NCI-H446 (cell line): ENCODE data around the gene ADK.
"Not testable (repeated sequence)": the region's sequence is repeated elsewhere in the genome, so short reads cannot be mapped to it uniquely, and the experiment has no call there.

Source experiments
- DNase-seq, 2 experiments: peaks; one replicate each; lab custom pipeline; 2025; lab: John Stamatoyannopoulos, UW

ADK gene

GRCh38 chr10:74490551-74490950, 339.5 kb downstream of the ADK start:
- DNase-seq = no peak

GRCh38 chr10:74491014-74491413, 340.0 kb downstream of the ADK start:
- no peak for DNase-seq

- DNase-seq = not testable (repeated sequence)
Measured at GRCh38 chr10:74496276-74496675, 345.3 kb downstream of the ADK start.

GRCh38 chr10:74498664-74499063, 347.6 kb downstream of the ADK start:
- DNase-seq = not testable (repeated sequence)

- no peak for DNase-seq
Measured at GRCh38 chr10:74500026-74500704, 349.1 kb downstream of the ADK start.

GRCh38 chr10:74500816-74501215, 349.8 kb downstream of the ADK start:
- DNase-seq = no peak

- DNase-seq = no peak
Measured at GRCh38 chr10:74502963-74503608, 352.1 kb downstream of the ADK start.

GRCh38 chr10:74507951-74508350, 356.9 kb downstream of the ADK start:
- no peak for DNase-seq

GRCh38 chr10:74510594-74510993, 359.6 kb downstream of the ADK start:
- DNase-seq = no peak

GRCh38 chr10:74511051-74511450, 360.0 kb downstream of the ADK start:
- no peak for DNase-seq

- DNase-seq = no peak
Measured at GRCh38 chr10:74514322-74514721, 363.3 kb downstream of the ADK start.

GRCh38 chr10:74518061-74518460, 367.0 kb downstream of the ADK start:
- DNase-seq = no peak

GRCh38 chr10:74521526-74521925, 370.5 kb downstream of the ADK start:
- DNase-seq = no peak

- no peak for DNase-seq
Measured at GRCh38 chr10:74523199-74523598, 372.2 kb downstream of the ADK start.

- DNase-seq = no peak
Measured at GRCh38 chr10:74525885-74526284, 374.9 kb downstream of the ADK start.

GRCh38 chr10:74527611-74528010, 376.6 kb downstream of the ADK start:
- DNase-seq = not testable (repeated sequence)

GRCh38 chr10:74529205-74529604, 378.2 kb downstream of the ADK start:
- no peak for DNase-seq

- no peak for DNase-seq
Measured at GRCh38 chr10:74530981-74531380, 380.0 kb downstream of the ADK start.

GRCh38 chr10:74539317-74539716, 388.3 kb downstream of the ADK start:
- DNase-seq = no peak

- DNase-seq = no peak
Measured at GRCh38 chr10:74541375-74541774, 390.4 kb downstream of the ADK start.

GRCh38 chr10:74542077-74542476, 391.1 kb downstream of the ADK start:
- DNase-seq = no peak

- no peak for DNase-seq
Measured at GRCh38 chr10:74543276-74543675, 392.3 kb downstream of the ADK start.

- no peak for DNase-seq
Measured at GRCh38 chr10:74544106-74544505, 393.1 kb downstream of the ADK start.

GRCh38 chr10:74548676-74549075, 397.7 kb downstream of the ADK start:
- no peak for DNase-seq
